GM12878 (cell line): ENCODE data around the gene GPR176. TPM values are rescaled to one million over a fixed set of nuclear protein-coding genes. Genes with fewer than 3 reads are reported as not detected.
A peak's percentile ranks its signal among the peaks of the same experiment; 100 is the strongest.

ENCODE experiments used
- ATAC-seq: fragments of 200-7000 bp; cut with Tn5 transposase; 3 replicates; pipeline ENCODE4 v1.9.1; 2020; ENCODE audit warnings: mild to moderate bottlenecking, moderate library complexity
- BruUV-seq: library from RNA; stranded (reverse); fragments of 400-500 nt; replicated peaks from 2 replicates; lab custom pipeline; 2021; lab: Mats Ljungman, UMichigan
- CTCF ChIA-PET: fragments of 300-600 bp; sonication (Branson Sonifier 250); formaldehyde crosslinking; extraction: SDS; loops from one replicate; lab custom pipeline; 2021; ENCODE audit warnings: inconsistent platforms; lab: Yijun Ruan, JAX
- POLR2A ChIA-PET: fragments of 350-600 bp; formaldehyde crosslinking; extraction: SDS; loops from one replicate; lab custom pipeline; 2021; ENCODE audit warnings: inconsistent platforms; lab: Charles Lee
- RAD21 ChIA-PET: fragments of 300-600 bp; sonication (Branson Sonifier 250); formaldehyde crosslinking; loops from one replicate; lab custom pipeline; 2023; ENCODE audit warnings: antibody characterized with exemption; ENCODE audit not compliant: unreplicated experiment; lab: Charles Lee
- SMC1A ChIA-PET: fragments of 300-600 bp; sonication (Branson Sonifier 250); formaldehyde crosslinking; loops from one replicate; lab custom pipeline; 2023; ENCODE audit not compliant: unreplicated experiment, uncharacterized antibody; lab: Charles Lee
- DNase-seq: peaks from one replicate; pipeline ENCODE4 v3.0.0-alpha.2; 2011; ENCODE audit warnings: low read depth, low spot score
- FAIRE-seq: peaks from 3 replicates; lab custom pipeline; 2011; peaks lifted over from hg19 to GRCh38; lab: Jason Lieb, UNC
- H2AFZ ChIP-seq: 2 replicates; pipeline ENCODE4 v1.6.0; 2011; ENCODE audit warnings: low read depth, low read length, control low read depth; ENCODE audit not compliant: control insufficient read depth
- H3K27ac ChIP-seq: 2 replicates; pipeline ENCODE4 v1.5.1; 2011; ENCODE audit warnings: control low read depth; ENCODE audit not compliant: control insufficient read depth, insufficient read depth
- H3K27me3 ChIP-seq, 2 experiments: replicated peaks in 1 of 2; 2 replicates each; pipeline versions ENCODE4 v1.6.0 to v1.6.1; 2011; ENCODE audit warnings: low read length in 1 of 2; ENCODE audit not compliant: control insufficient read depth in 2 of 2, insufficient read depth in 2 of 2
- H3K36me3 ChIP-seq, 2 experiments: 2 replicates each; pipeline ENCODE4 v1.5.1; 2011; ENCODE audit warnings: low read length in 1 of 2; ENCODE audit not compliant: control insufficient read depth in 2 of 2, insufficient read depth in 2 of 2
- H3K4me1 ChIP-seq: 2 replicates; pipeline ENCODE4 v1.6.1; 2011; ENCODE audit warnings: mild to moderate bottlenecking, low read length, moderate library complexity, mixed read lengths; ENCODE audit not compliant: control insufficient read depth, insufficient read depth
- H3K4me2 ChIP-seq: 2 replicates; pipeline ENCODE4 v1.6.0; 2011; ENCODE audit warnings: control low read depth; ENCODE audit not compliant: control insufficient read depth, insufficient read depth
- H3K4me3 ChIP-seq: fragments of 200-600 bp; sonication (generic); 2 replicates; pipeline ENCODE4 v1.5.1; 2016
- H3K79me2 ChIP-seq: 2 replicates; pipeline ENCODE4 v1.6.0; 2011; ENCODE audit warnings: low read length; ENCODE audit not compliant: control insufficient read depth, insufficient read depth
- H3K9ac ChIP-seq: 2 replicates; pipeline ENCODE4 v1.8.0; 2011; ENCODE audit warnings: low read length, control low read depth, mixed read lengths; ENCODE audit not compliant: control insufficient read depth, insufficient read depth
- H3K9me3 ChIP-seq: replicated peaks from 3 replicates; pipeline ENCODE4 v1.5.1; 2011; ENCODE audit warnings: mild to moderate bottlenecking, low read length; ENCODE audit not compliant: control insufficient read depth, insufficient read depth
- H4K20me1 ChIP-seq: 2 replicates; pipeline ENCODE4 v1.6.0; 2011; ENCODE audit not compliant: control insufficient read depth, insufficient read depth
- CBX5 ChIP-seq: sonication (generic); IDR thresholded peaks from 2 replicates; pipeline ENCODE4 v1.6.1; 2016; ENCODE audit warnings: low read depth, moderate library complexity, mild to moderate bottlenecking, inconsistent platforms
- CTCF ChIP-seq, 3 experiments: IDR thresholded peaks in 2 of 3; conservative IDR thresholded peaks in 1 of 3; 2 replicates each; pipeline ENCODE4 v1.5.1; 2011; ENCODE audit warnings: low read depth in 3 of 3, low read length in 3 of 3, mild to moderate bottlenecking in 3 of 3, control low read depth in 2 of 3, moderate library complexity in 2 of 3, inconsistent platforms in 1 of 3, mixed read lengths in 1 of 3; ENCODE audit not compliant: control insufficient read depth in 2 of 3, insufficient read depth in 1 of 3; ENCODE audit errors: extremely low read depth in 1 of 3
- DPF2 ChIP-seq: fragments of 450-650 bp; IDR thresholded peaks from 2 replicates; pipeline ENCODE4 v1.6.1; 2017; ENCODE audit warnings: mild to moderate bottlenecking
- NBN ChIP-seq: fragments of 450-650 bp; IDR thresholded peaks from 2 replicates; pipeline ENCODE4 v1.6.1; 2016
- PAX8 ChIP-seq: fragments of 450-650 bp; IDR thresholded peaks from 2 replicates; pipeline ENCODE4 v1.6.1; 2017; ENCODE audit warnings: mild to moderate bottlenecking, moderate library complexity
- TAF1 ChIP-seq: IDR thresholded peaks from 2 replicates; pipeline ENCODE4 v1.6.1; 2011; ENCODE audit warnings: mild to moderate bottlenecking, low read depth, low read length, borderline replicate concordance
- WGBS: methylation state at CpG from one replicate; pipeline ENCODE4 v1.1.6; 2016; ENCODE audit warnings: low lambda C conversion rate; ENCODE audit not compliant: insufficient replicate concordance, insufficient coverage; ENCODE audit errors: missing lambda C conversion rate; 5-methylcytosine and 5-hydroxymethylcytosine counted together
- in situ Hi-C: fragments of 300-500 bp; cut with MboI; formaldehyde crosslinking; loops from 9 replicates; pipeline ENCODE4 v1.14.3; 2018; ENCODE audit warnings: mixed read lengths
- intact Hi-C: fragments of 100-400 bp; cut with micrococcal nuclease; formaldehyde crosslinking; loops from one replicate; pipeline ENCODE4 v1.14.2; 2022; ENCODE audit not compliant: unreplicated experiment
- polyA plus RNA-seq, 11 experiments: library from polyadenylated mRNA; depleted of rRNA in 4 of 11; unstranded in 6 of 11; stranded (reverse) in 5 of 11; fragments of >200 nt; fragmentation: Nextera tagmentation in 4 of 11; fragmentation: Illumina TruSeq in 1 of 11; extraction: Ambion mirVana in 4 of 11; extraction: Trizol in 1 of 11; gene quantifications; 1 replicate in 1 of 11; 2 replicates in 10 of 11; pipeline versions ENCODE4 v1.2.1 to v1.2.3, GENCODE V29; 2011 to 2016; ENCODE audit warnings: inconsistent platforms in 2 of 11, missing spikeins in 2 of 11, low read depth in 1 of 11
- total RNA-seq, 4 experiments: library from RNA; depleted of rRNA in 3 of 4; stranded (reverse); fragments of >200 nt in 3 of 4; fragmentation: Illumina TruSeq in 1 of 4; extraction: Trizol in 1 of 4; gene quantifications; 2 replicates each; pipeline versions ENCODE4 v1.2.1 to v1.2.3, GENCODE V29; 2013 to 2021

GPR176 gene
- total and polyA plus RNA-seq, 10 of the 15 experiments (the other 5 are each of a cell fraction or from before 2014, with no cell fraction given) = 0.02 to 0.33 (median 0.16) TPM; not detected in 4

- ChIA-PET POLR2A (no interaction called here), CTCF (interaction anchor here (1.0 to 1.1 kb wide), 2 partner anchors 25 to 111 kb away, joined by 3 read pairs; no protein-coding TSS in a partner anchor), RAD21 (interaction anchor here (1.0 kb wide), 1 partner anchor 239 kb away, joined by 3 read pairs; no protein-coding TSS in a partner anchor), SMC1A (interaction anchor here (0.7 to 1.7 kb wide), 2 partner anchors 64 to 143 kb away, joined by 3 to 4 read pairs; no protein-coding TSS in a partner anchor)
- peaks cover 17% of the 10 kb centered on the region for H3K79me2 ChIP-seq
- 53% methylated on average over 3 of the region's 3 CpGs for WGBS
- BruUV-seq = no TSS peak
- no peak overlapping the region for H3K4me2 ChIP-seq
- no peaks in the 10 kb centered on the region for H3K9me3 ChIP-seq
- no peak overlapping the region for H3K27ac ChIP-seq
- intact Hi-C loops (loop anchor here (5.0 to 10.0 kb wide), 2 partner anchors 144 to 173 kb away; partner anchors contain the start of gene BMF), in situ Hi-C loops (loop anchor here (10.0 kb wide), 1 partner anchor 173 kb away; the partner anchor contains the start of gene BMF)
- H3K9ac ChIP-seq = no peak overlapping the region
- no peaks in the 10 kb centered on the region for H3K36me3 ChIP-seq
- TF ChIP-seq CTCF (IDR thresholded peaks at IDR 0.05 in 2 of 3, conservative IDR thresholded peaks at IDR 0.05 in 1 of 3; ENCODE audit: control insufficient read depth in 2 of 3, extremely low read depth in 1 of 3, insufficient read depth in 1 of 3, low read depth in 3 of 3, low read length in 3 of 3) (peak in 1 of 3 experiments; percentile 17; a peak in 1 of 6 replicates), NBN (no peak), CBX5 (no peak), DPF2 (no peak), TAF1 (no peak), PAX8 (no peak)
- H2AFZ ChIP-seq = no peak overlapping the region
- H3K27me3 ChIP-seq = no peaks in the 10 kb centered on the region
- FAIRE-seq (no peak), ATAC-seq (no peak), DNase-seq (no peak)
- H4K20me1 ChIP-seq = no peaks in the 10 kb centered on the region
- no peaks in the 10 kb centered on the region for H3K4me1 ChIP-seq
- no peak overlapping the region for H3K4me3 ChIP-seq
Observed at GRCh38 chr15:39931615-39932014, 11.5 kb upstream of the GPR176 start.
